ENCODE data around the gene INTS6. TPM values are rescaled to one million over a fixed set of nuclear protein-coding genes. Genes with fewer than 3 reads are reported as not detected.

Gene INTS6
- total RNA-seq, 1 experiment from 2014 or later: 45.5 TPM

GRCh38 chr13:51465124-51465523 is 12.3 kb upstream of the INTS6 start:
- no peaks in the 10 kb centered on the region for H3K36me3 ChIP-seq (ENCODE audit: low read depth)
- no peaks in the 10 kb centered on the region for H3F3A ChIP-seq (ENCODE audit: insufficient read depth, low read depth)
- no peak for DNase-seq
- POLR2A ChIA-PET (ENCODE audit: unreplicated experiment): no interaction called here
- intact Hi-C loops (cut with micrococcal nuclease; ENCODE audit: unreplicated experiment): no loop called here
- no peaks in the 10 kb centered on the region for H3K4me1 ChIP-seq (replicated peaks; ENCODE audit: insufficient read depth)
- H3K4me3 ChIP-seq: no peak overlapping the region
- TF ChIP-seq CTCF (conservative IDR thresholded peaks at IDR 0.05): no peak
- TF ChIP-seq EZH2 (IDR thresholded peaks at IDR 0.05; ENCODE audit: low read depth): no peak
- no peaks in the 10 kb centered on the region for H3K9me2 ChIP-seq (ENCODE audit: insufficient read depth)
- H4K20me1 ChIP-seq (ENCODE audit: insufficient read depth): no peaks in the 10 kb centered on the region
- no peak overlapping the region for H2AFZ ChIP-seq
- no peak overlapping the region for H3K27ac ChIP-seq
- CTCF ChIA-PET: no interaction called here
- BruUV-seq (replicated peaks): no TSS peak
- H3K4me2 ChIP-seq: no peak overlapping the region
- no peaks in the 10 kb centered on the region for H3K79me2 ChIP-seq (ENCODE audit: low read depth)
- no peaks in the 10 kb centered on the region for H3K9me3 ChIP-seq (ENCODE audit: insufficient read depth, low read depth)
- no peaks in the 10 kb centered on the region for H3K27me3 ChIP-seq (ENCODE audit: insufficient read depth, low read depth)

- no peak overlapping the region for H2AFZ ChIP-seq
- no TSS peak for BruUV-seq (replicated peaks)
- TF ChIP-seq EZH2 (IDR thresholded peaks at IDR 0.05; ENCODE audit: low read depth): no peak
- TF ChIP-seq CTCF (conservative IDR thresholded peaks at IDR 0.05): no peak
- no peak for DNase-seq
- peaks cover 14% of the 10 kb centered on the region; the same call in 1 of the 2 replicates for H3F3A ChIP-seq (ENCODE audit: insufficient read depth, low read depth)
- CTCF ChIA-PET: no interaction called here
- H3K4me1 ChIP-seq (replicated peaks; ENCODE audit: insufficient read depth): peaks cover 9% of the 10 kb centered on the region; the same call in 1 of the 2 replicates
- intact Hi-C loops (cut with micrococcal nuclease; ENCODE audit: unreplicated experiment): no loop called here
- no peaks in the 10 kb centered on the region for H3K9me3 ChIP-seq (ENCODE audit: insufficient read depth, low read depth)
- no peaks in the 10 kb centered on the region for H3K27me3 ChIP-seq (ENCODE audit: insufficient read depth, low read depth)
- peaks cover 5% of the 10 kb centered on the region for H3K79me2 ChIP-seq (ENCODE audit: low read depth)
- no peak overlapping the region for H3K4me3 ChIP-seq
- no peak overlapping the region for H3K4me2 ChIP-seq
- POLR2A ChIA-PET (ENCODE audit: unreplicated experiment): no interaction called here
- H3K9me2 ChIP-seq (ENCODE audit: insufficient read depth): no peaks in the 10 kb centered on the region
- H3K36me3 ChIP-seq (ENCODE audit: low read depth): no peaks in the 10 kb centered on the region
- H3K27ac ChIP-seq: no peak overlapping the region
- H4K20me1 ChIP-seq (ENCODE audit: insufficient read depth): no peaks in the 10 kb centered on the region
Measured at GRCh38 chr13:51457086-51457815, 4.4 kb upstream of the INTS6 start.

DNA sequence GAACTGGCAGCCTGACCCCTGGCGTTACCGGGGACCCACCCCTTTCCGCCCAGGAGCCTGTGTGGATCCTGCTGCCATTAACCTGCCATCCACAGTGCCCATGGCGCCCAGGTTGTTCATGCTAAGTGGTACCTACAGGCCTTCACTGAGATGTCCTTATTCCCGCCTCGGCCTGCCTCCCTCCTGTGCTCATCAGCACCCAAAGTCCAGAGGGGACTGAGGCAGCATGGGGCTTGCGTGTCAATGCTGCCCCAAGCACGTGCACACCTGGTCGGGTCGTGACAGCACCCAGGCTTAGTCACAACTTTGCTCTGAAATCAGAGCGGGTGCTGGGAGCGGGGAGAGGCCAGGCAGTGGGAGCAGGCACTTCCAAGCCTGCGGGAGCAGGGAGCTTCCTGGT is 3.7 kb upstream of the INTS6 start:
- no TSS peak for BruUV-seq (replicated peaks)
- no peak overlapping the region for H3K27ac ChIP-seq
- no peak for DNase-seq
- H3K4me3 ChIP-seq: no peak overlapping the region
- no peaks in the 10 kb centered on the region for H3K9me2 ChIP-seq (ENCODE audit: insufficient read depth)
- intact Hi-C loops (cut with micrococcal nuclease; ENCODE audit: unreplicated experiment): no loop called here
- peaks cover 9% of the 10 kb centered on the region; the same call in 1 of the 2 replicates for H3K4me1 ChIP-seq (replicated peaks; ENCODE audit: insufficient read depth)
- no peaks in the 10 kb centered on the region for H3K27me3 ChIP-seq (ENCODE audit: insufficient read depth, low read depth)
- peaks cover 5% of the 10 kb centered on the region for H3K79me2 ChIP-seq (ENCODE audit: low read depth)
- no peak overlapping the region for H2AFZ ChIP-seq
- no peaks in the 10 kb centered on the region for H3K9me3 ChIP-seq (ENCODE audit: insufficient read depth, low read depth)
- no peak for TF ChIP-seq EZH2 (IDR thresholded peaks at IDR 0.05; ENCODE audit: low read depth)
- no peak for TF ChIP-seq CTCF (conservative IDR thresholded peaks at IDR 0.05)
- peaks cover 14% of the 10 kb centered on the region; the same call in 1 of the 2 replicates for H3F3A ChIP-seq (ENCODE audit: insufficient read depth, low read depth)
- no peak overlapping the region for H3K4me2 ChIP-seq
- CTCF ChIA-PET: no interaction called here
- POLR2A ChIA-PET (ENCODE audit: unreplicated experiment): no interaction called here
- H4K20me1 ChIP-seq (ENCODE audit: insufficient read depth): no peaks in the 10 kb centered on the region
- H3K36me3 ChIP-seq (ENCODE audit: low read depth): no peaks in the 10 kb centered on the region
